Activated T-cell treated with anti-CD3 and anti-CD28 coated beads, Interleukin-2, amount 50 U/mL, for 48 hours (primary cell): Measurements from ENCODE around the gene ANKFN1.

Experiments
- DNase-seq, 2 experiments: peaks; one replicate each; pipeline ENCODE4 v3.0.0-alpha.2; 2020

The ANKFN1 gene

GRCh38 chr17:56449176-56449575 lies 295.9 kb downstream of the ANKFN1 start:
- no peak for DNase-seq

DNA sequence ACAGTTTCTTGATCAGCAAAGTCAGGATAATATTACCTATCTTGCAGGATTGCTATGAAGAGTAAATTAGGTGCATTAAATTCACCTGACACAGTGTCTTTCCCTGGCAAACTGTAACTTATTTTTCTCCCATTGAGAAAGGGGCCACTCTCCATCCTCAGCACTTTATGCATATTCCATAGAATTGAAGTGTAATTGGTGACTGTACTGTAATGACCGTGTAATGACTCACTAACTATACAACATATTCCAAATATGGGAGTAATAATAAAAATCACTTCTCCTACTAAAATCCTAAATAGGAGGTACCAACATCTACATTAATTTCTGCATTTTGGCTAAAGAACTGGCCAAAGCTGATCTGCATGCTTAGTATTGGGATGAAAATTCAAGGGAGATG lies 298.4 kb downstream of the ANKFN1 start:
- no peak for DNase-seq

- no peak for DNase-seq
Observed at GRCh38 chr17:56452461-56452860, 299.2 kb downstream of the ANKFN1 start.

DNA sequence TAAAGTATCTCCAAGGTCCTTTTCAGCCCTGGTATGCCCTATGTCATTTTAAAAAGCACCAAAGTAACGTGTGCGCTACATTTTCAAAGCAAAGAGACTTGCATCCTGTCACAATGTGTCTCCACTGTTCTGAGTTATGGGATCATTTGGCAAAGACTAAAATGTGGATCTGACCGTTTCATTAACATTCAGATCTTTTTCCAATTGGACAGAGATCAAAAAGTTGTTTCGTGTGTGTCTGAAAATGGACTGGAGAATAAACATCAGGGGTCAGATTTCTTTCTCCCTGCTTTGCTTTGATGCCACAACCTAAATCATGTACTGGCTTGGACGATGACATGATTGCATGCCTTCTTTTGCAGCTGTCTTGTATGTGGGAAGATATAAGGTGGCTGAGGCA lies 304.2 kb downstream of the ANKFN1 start:
- DNase-seq, result no peak

DNA sequence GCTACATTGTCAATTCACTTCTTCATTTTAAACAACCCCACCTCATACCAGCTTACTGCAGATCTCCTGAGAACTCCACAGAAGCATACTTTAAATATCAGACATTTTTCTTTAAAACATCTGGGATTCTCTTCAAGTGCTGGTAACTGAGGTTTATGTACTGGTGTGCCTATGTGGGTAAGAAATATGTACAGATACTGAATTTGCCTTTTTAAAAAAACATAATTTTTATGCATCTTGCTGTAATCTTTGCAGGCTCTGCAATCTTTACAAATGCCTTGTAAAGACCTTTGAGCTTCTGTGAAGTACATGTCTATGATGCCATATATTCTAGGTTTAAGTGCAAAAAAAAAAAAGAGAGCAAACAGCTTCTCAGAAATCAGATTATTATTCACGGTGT lies 312.6 kb downstream of the ANKFN1 start:
- no peak for DNase-seq

GRCh38 chr17:56468840-56469239 lies 315.6 kb downstream of the ANKFN1 start:
- DNase-seq, result no peak

DNA sequence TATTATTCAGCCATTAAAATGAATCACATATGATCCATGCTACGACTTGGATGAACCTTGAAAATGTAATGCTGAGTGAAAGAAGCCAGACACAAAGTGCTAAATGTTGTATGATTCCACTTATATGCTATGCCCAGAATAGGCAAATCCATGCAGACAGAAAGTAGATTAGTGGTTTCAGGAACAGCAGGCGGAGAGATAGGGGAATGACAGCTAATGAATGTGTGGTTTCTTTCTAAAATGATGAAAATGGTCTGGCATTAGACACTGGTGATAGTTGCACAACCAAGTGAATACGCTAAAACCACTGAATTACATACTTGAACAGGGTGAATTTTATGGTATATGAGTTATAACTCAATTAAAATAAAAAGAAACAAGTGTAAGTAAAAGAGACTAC lies 318.4 kb downstream of the ANKFN1 start:
- no peak for DNase-seq

DNA sequence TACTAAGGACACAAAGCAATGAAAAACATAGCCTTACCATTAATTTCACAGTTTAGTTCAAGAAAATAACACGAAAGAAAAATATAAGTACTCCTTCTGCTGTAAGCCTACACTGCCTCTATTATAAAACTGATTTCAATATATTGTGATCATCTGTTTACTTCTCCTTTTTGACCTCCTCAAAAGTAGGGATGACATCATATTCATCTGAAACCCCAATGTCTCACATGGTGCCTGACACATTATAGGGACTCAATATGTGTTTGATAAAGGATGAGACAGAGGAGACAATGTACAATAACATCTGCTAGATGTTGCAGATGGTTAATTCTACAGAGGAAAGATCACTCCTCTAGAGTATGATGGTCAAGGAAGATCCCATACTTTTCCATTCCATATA lies 321.8 kb downstream of the ANKFN1 start:
- DNase-seq, result no peak

GRCh38 chr17:56478836-56479447 lies 325.7 kb downstream of the ANKFN1 start:
- DNase-seq, result peak in 1 of 2 experiments; percentile 20

- DNase-seq, result no peak
Observed at GRCh38 chr17:56480501-56480900, 327.2 kb downstream of the ANKFN1 start.

- DNase-seq, result no peak
Observed at GRCh38 chr17:56481659-56482058, 328.4 kb downstream of the ANKFN1 start.

- no peak for DNase-seq
Observed at GRCh38 chr17:56482229-56482628, 329.0 kb downstream of the ANKFN1 start.

DNA sequence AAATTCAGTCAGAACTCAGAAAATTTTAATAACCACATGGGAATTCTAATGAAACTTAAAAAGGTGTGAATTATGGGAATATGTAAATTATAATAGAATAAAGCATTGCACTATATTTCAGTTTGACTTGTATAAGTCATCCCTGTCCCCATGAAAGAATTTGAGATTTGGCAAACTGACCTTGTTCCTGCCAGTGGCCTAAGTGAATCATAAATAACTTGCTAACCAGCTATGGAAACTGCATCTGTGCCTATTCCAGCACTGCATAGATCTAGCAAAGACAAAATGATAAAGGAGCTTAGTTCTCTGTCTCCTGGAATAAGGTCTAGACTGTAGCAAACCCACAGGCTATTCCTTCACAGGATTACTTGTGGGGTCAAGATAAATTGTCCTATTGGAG lies 333.5 kb downstream of the ANKFN1 start:
- DNase-seq, result no peak

GRCh38 chr17:56488800-56489199 lies 335.5 kb downstream of the ANKFN1 start:
- no peak for DNase-seq

DNA sequence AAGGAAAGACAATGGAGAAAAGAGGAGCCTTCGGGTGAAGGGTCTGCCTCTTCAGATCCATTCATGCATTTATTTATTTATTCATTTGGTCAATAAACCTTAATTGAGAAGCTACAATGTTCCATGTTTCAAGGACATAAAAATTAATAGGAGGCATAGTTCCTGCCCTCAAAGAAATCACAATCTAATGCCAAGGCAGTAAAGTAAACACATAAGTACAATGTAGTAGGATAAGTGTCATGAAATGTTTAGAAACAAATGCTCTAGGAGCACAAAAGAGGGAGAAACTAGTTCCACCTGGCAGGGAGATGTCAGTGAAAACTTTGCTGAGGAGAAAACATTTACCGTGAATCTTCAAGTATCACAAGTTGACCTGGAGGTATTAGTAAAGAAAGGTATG lies 336.7 kb downstream of the ANKFN1 start:
- DNase-seq, result no peak

- DNase-seq, result no peak
Observed at GRCh38 chr17:56495556-56495955, 342.3 kb downstream of the ANKFN1 start.

GRCh38 chr17:56497132-56497531 lies 343.9 kb downstream of the ANKFN1 start:
- no peak for DNase-seq

- DNase-seq, result peak in 1 of 2 experiments; percentile 22
Observed at GRCh38 chr17:56499799-56500388, 346.6 kb downstream of the ANKFN1 start.

- no peak for DNase-seq
Observed at GRCh38 chr17:56502120-56502654, 348.9 kb downstream of the ANKFN1 start.

DNA sequence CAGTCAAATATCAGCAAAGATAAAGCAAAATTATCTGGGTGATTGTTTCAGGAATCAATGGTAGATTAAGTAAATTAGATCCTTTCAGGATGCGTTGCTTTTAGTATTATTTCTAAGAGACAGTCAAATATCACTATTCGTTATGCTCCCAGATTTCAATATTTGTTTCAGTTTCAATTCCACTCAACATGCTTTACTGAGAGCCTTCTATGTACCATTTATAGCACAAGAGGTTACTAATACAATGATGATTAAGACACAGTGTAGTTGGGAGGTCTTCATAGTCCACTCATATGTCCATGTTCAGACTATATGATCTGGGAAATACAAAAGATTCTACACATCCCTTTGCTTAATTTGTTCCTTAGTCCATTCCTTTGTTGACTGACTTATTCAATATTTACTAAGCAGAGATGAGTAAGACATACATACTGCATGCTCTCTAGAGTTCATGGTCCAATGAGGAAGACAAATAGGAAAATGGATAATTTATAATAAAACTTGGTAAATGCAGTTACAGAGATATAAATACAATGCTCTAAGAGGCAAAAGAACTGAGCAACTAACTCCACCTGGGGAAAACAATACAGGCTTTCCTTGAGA lies 352.0 kb downstream of the ANKFN1 start:
- no peak for DNase-seq

GRCh38 chr17:56506349-56506748 lies 353.1 kb downstream of the ANKFN1 start:
- no peak for DNase-seq

GRCh38 chr17:56510554-56511342 lies 357.5 kb downstream of the ANKFN1 start:
- DNase-seq, result no peak

DNA sequence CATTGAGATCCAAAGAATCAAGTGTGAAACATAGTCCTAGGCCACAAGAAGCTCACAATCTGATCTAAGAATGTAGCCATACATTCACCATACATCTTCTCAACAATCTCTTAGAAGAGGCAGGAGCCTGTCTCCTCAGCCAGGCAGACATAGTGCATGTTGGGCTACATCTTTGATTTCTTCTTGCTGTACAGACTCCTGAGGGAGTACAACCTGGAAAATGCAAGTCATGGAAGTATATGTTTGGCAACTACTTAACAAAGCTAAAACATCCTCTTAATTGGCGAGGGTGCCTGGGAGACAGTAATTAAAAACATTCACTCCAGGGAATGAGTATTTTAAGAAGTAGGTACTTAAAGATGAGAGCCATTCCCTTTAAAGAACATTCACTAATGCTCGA lies 361.0 kb downstream of the ANKFN1 start:
- no peak for DNase-seq

GRCh38 chr17:56514899-56515298 lies 361.6 kb downstream of the ANKFN1 start:
- DNase-seq, result no peak
